Karpas-422 (cell line): ENCODE data around the gene NCF4. TPM values are rescaled to one million over a fixed set of nuclear protein-coding genes. Genes with fewer than 3 reads are reported as not detected.

ENCODE experiments used
- DNase-seq: peaks from one replicate; pipeline ENCODE4 v3.0.0-alpha.2; 2015
- H2AFZ ChIP-seq: fragments of 200-600 bp; sonication (generic); 2 replicates; pipeline ENCODE4 v1.6.1; 2014; ENCODE audit warnings: antibody characterized with exemption, low read length, mixed read lengths
- H3K27ac ChIP-seq: fragments of 200-600 bp; sonication (generic); 2 replicates; pipeline ENCODE4 v1.5.1; 2014; ENCODE audit warnings: mild to moderate bottlenecking, low read length, moderate library complexity
- H3K27me3 ChIP-seq: fragments of 200-600 bp; sonication (generic); 2 replicates; pipeline ENCODE4 v1.6.1; 2014; ENCODE audit warnings: low read length, mixed read lengths
- H3K36me3 ChIP-seq: fragments of 200-600 bp; sonication (generic); 2 replicates; pipeline ENCODE4 v1.6.1; 2014; ENCODE audit warnings: low read length, mixed read lengths; ENCODE audit not compliant: insufficient read depth
- H3K4me1 ChIP-seq: fragments of 200-600 bp; sonication (generic); 2 replicates; pipeline ENCODE4 v1.6.1; 2014; ENCODE audit warnings: mild to moderate bottlenecking, low read length, mixed read lengths
- H3K4me2 ChIP-seq: fragments of 200-600 bp; sonication (generic); 2 replicates; pipeline ENCODE4 v1.6.1; 2014; ENCODE audit warnings: low read length, low read depth, mild to moderate bottlenecking; ENCODE audit not compliant: poor library complexity, severe bottlenecking
- H3K4me3 ChIP-seq: fragments of 200-600 bp; sonication (generic); 2 replicates; pipeline ENCODE4 v1.5.1; 2014; ENCODE audit warnings: mild to moderate bottlenecking, antibody characterized with exemption, low read length, mixed read lengths
- H3K79me2 ChIP-seq: fragments of 200-600 bp; sonication (generic); 2 replicates; pipeline ENCODE4 v1.6.1; 2014; ENCODE audit warnings: mild to moderate bottlenecking, low read length, mixed read lengths
- H3K9ac ChIP-seq: fragments of 200-600 bp; sonication (generic); 2 replicates; pipeline ENCODE4 v1.6.0; 2014; ENCODE audit warnings: low read length
- H3K9me2 ChIP-seq: fragments of 200-600 bp; sonication (generic), shearing (Covaris generic); replicated peaks from 2 replicates; pipeline ENCODE4 v1.6.0; 2014; ENCODE audit warnings: mild to moderate bottlenecking, low read length, moderate library complexity; ENCODE audit not compliant: insufficient read depth
- H3K9me3 ChIP-seq: fragments of 300-700, 200-600 bp; sonication (generic); 2 replicates; pipeline ENCODE4 v1.6.1; 2014; ENCODE audit warnings: low read length, mixed read lengths
- H4K20me1 ChIP-seq: fragments of 200-600 bp; sonication (generic); 2 replicates; pipeline ENCODE4 v1.6.1; 2014; ENCODE audit warnings: mild to moderate bottlenecking, antibody characterized with exemption, low read length, low read depth; ENCODE audit not compliant: insufficient read depth
- total RNA-seq: library from RNA; depleted of rRNA; stranded (reverse); fragments of >200 nt; shearing (Covaris generic); gene quantifications from 2 replicates; pipeline ENCODE4 v1.2.3, GENCODE V29; 2014; ENCODE audit warnings: low replicate concordance

NCF4 gene
- total RNA-seq, 1 experiment from 2014 or later = 116 TPM

- H3K4me2 ChIP-seq = no peak overlapping the region
- no peak overlapping the region for H2AFZ ChIP-seq
- H3K4me1 ChIP-seq = no peaks in the 10 kb centered on the region
- no peak overlapping the region for H3K27ac ChIP-seq
- DNase-seq = no peak
- no peak overlapping the region for H3K9ac ChIP-seq
- H3K79me2 ChIP-seq = no peaks in the 10 kb centered on the region
- no peaks in the 10 kb centered on the region for H4K20me1 ChIP-seq
- H3K27me3 ChIP-seq = no peaks in the 10 kb centered on the region
- no peaks in the 10 kb centered on the region for H3K36me3 ChIP-seq
- H3K4me3 ChIP-seq = no peak overlapping the region
- peaks cover 11% of the 10 kb centered on the region for H3K9me3 ChIP-seq
- no peaks in the 10 kb centered on the region for H3K9me2 ChIP-seq
Measured at GRCh38 chr22:36886016-36886415, 25.2 kb downstream of the NCF4 start.

DNA sequence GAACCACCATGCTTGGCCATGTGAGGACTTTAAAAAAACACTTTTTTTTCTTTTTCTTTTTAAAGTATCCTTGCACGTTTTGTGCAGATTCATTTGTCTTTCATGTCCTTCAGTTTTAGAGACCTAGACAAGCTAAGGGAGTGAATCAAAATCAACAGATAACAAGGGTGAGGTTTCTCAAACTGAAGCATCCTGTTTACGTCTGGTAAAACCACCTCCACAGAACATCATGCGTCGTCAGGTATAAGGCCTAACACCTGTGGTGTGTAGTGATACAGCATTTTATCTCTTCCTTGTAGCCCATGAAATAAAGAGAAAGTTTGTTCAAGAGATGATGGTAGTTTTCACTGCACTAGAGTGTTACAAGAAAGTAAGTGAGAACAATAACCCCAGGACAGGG lies 26.4 kb downstream of the NCF4 start:
- Histone ChIP-seq H3K9ac (no peak overlapping the region), H3K27me3 (no peaks in the 10 kb centered on the region), H3K36me3 (no peaks in the 10 kb centered on the region), H3K9me2 (no peaks in the 10 kb centered on the region), H3K27ac (no peak overlapping the region), H3K4me1 (no peaks in the 10 kb centered on the region), H3K4me3 (no peak overlapping the region), H3K4me2 (no peak overlapping the region), H3K79me2 (no peaks in the 10 kb centered on the region), H4K20me1 (no peaks in the 10 kb centered on the region), H3K9me3 (no peaks in the 10 kb centered on the region), H2AFZ (no peak overlapping the region)
- DNase-seq = no peak

- no peaks in the 10 kb centered on the region for H3K9me3 ChIP-seq
- H3K9me2 ChIP-seq = no peaks in the 10 kb centered on the region
- H3K27me3 ChIP-seq = 0 out of 2 replicates have a peak, but pooled peaks cover 2% of the 10 kb centered on the region
- H3K36me3 ChIP-seq = no peaks in the 10 kb centered on the region
- no peaks in the 10 kb centered on the region for H3K4me1 ChIP-seq
- H3K4me2 ChIP-seq = no peak overlapping the region
- no peak overlapping the region for H3K4me3 ChIP-seq
- H4K20me1 ChIP-seq = no peaks in the 10 kb centered on the region
- DNase-seq = no peak
- no peak overlapping the region for H3K9ac ChIP-seq
- H3K27ac ChIP-seq = no peak overlapping the region
- no peak overlapping the region for H2AFZ ChIP-seq
- no peaks in the 10 kb centered on the region for H3K79me2 ChIP-seq
Measured at GRCh38 chr22:36891646-36892045, 30.8 kb downstream of the NCF4 start.

DNA sequence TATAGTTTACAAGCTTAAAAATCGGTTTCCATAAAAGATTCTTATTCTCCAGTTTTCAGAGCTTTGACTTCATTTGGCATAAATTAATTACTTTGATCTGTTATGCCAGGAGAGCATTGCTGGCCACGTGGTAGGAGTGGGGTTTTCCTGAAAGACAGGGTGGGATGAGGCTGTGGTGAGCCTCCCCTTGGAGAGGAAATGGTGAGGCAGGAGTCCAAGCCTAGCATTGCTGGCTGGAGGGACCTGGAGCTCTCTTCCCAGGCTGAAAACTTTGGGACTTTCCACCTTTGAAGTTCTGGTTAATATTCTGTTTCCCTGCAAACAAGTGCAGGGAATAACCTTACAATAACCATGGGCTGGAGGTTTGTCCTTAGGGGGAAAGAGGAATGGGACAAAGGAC lies 31.5 kb downstream of the NCF4 start:
- Histone ChIP-seq H3K36me3 (no peaks in the 10 kb centered on the region), H3K4me2 (no peak overlapping the region), H3K9me3 (no peaks in the 10 kb centered on the region), H3K9ac (no peak overlapping the region), H4K20me1 (no peaks in the 10 kb centered on the region), H3K27me3 (0 out of 2 replicates have a peak, but pooled peaks cover 2% of the 10 kb centered on the region), H3K4me1 (no peaks in the 10 kb centered on the region), H3K79me2 (no peaks in the 10 kb centered on the region), H2AFZ (no peak overlapping the region), H3K4me3 (no peak overlapping the region), H3K9me2 (no peaks in the 10 kb centered on the region), H3K27ac (no peak overlapping the region)
- no peak for DNase-seq

- Histone ChIP-seq H3K9me3 (no peaks in the 10 kb centered on the region), H3K9me2 (no peaks in the 10 kb centered on the region), H3K27ac (no peak overlapping the region), H3K27me3 (0 out of 2 replicates have a peak, but pooled peaks cover 2% of the 10 kb centered on the region), H3K4me1 (no peaks in the 10 kb centered on the region), H3K36me3 (no peaks in the 10 kb centered on the region), H3K79me2 (no peaks in the 10 kb centered on the region), H3K9ac (no peak overlapping the region), H2AFZ (no peak overlapping the region), H3K4me2 (no peak overlapping the region), H4K20me1 (no peaks in the 10 kb centered on the region), H3K4me3 (no peak overlapping the region)
- no peak for DNase-seq
Measured at GRCh38 chr22:36893262-36893661, 32.5 kb downstream of the NCF4 start.

DNA sequence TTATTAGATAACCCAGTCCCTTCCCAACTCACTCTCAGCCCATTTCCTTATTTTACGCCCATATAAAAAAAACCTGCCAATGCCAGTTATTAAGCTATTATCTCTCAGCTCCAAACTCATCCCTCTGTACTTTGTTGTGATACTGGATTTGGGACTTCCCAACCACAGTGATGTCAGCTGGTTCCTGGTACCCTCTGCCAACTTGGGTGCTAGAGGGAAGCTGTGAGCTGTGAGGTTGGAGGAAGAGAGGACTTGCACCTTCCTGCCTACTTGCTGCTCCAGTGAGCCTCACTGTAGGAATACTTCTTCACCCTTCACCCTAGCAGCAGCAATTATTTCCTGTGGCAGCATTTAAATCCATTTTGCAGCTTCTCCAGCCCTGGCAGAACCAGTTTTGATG lies 33.5 kb downstream of the NCF4 start:
- Histone ChIP-seq H3K36me3 (no peaks in the 10 kb centered on the region), H3K9me3 (no peaks in the 10 kb centered on the region), H3K9ac (no peak overlapping the region), H3K4me3 (no peak overlapping the region), H3K9me2 (no peaks in the 10 kb centered on the region), H3K4me2 (no peak overlapping the region), H3K4me1 (no peaks in the 10 kb centered on the region), H4K20me1 (no peaks in the 10 kb centered on the region), H3K79me2 (no peaks in the 10 kb centered on the region), H3K27me3 (0 out of 2 replicates have a peak, but pooled peaks cover 2% of the 10 kb centered on the region), H2AFZ (no peak overlapping the region), H3K27ac (no peak overlapping the region)
- DNase-seq = no peak

DNA sequence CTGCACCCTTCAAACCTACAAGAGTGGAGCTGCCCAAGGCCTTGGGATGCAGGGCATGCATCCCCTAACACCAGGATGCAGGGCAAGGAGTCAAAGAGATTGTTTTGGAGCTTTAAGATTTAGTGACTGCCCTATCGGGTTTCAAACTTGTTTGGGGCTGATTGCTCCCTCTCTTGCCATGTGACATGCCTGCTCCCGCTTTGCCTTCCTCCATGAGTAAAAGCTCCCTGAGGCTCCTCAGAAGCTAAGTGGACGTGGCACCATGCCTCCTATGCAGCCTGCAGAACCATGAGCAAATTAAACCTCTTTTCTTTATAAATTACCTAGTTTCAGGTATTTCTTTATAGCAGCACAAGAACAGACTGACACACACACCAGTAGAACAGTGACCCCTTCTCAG lies 36.8 kb downstream of the NCF4 start:
- H3K9ac ChIP-seq = no peak overlapping the region
- no peaks in the 10 kb centered on the region for H3K79me2 ChIP-seq
- 0 out of 2 replicates have a peak, but pooled peaks cover 5% of the 10 kb centered on the region for H3K27me3 ChIP-seq
- no peaks in the 10 kb centered on the region for H3K9me3 ChIP-seq
- no peak overlapping the region for H3K4me2 ChIP-seq
- no peak overlapping the region for H3K27ac ChIP-seq
- no peak overlapping the region for H3K4me3 ChIP-seq
- H3K4me1 ChIP-seq = no peaks in the 10 kb centered on the region
- H2AFZ ChIP-seq = no peak overlapping the region
- no peaks in the 10 kb centered on the region for H4K20me1 ChIP-seq
- no peaks in the 10 kb centered on the region for H3K36me3 ChIP-seq
- no peak for DNase-seq
- no peaks in the 10 kb centered on the region for H3K9me2 ChIP-seq

DNA sequence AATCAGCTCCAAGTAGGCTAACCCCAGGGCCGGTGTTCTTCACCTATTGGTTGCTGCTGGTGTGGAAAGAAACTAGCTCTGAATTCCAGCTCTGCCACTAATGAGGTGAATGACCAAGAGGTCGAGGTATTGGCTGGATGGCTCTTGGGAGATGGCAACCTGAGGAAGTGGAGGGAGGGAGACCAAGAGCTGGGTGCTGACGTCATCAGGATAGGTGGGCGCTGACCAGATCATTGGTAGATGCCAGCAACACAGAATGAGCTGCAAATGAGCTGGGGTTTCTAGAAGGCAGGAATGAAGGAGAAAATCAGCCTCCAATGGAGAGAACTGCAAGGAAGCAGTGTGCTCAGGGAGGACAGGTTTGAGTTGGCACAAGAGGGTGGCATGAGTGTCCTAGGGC lies 37.9 kb downstream of the NCF4 start:
- Histone ChIP-seq H3K9me2 (no peaks in the 10 kb centered on the region), H3K4me3 (no peak overlapping the region), H3K9ac (no peak overlapping the region), H3K4me2 (no peak overlapping the region), H3K27me3 (0 out of 2 replicates have a peak, but pooled peaks cover 5% of the 10 kb centered on the region), H2AFZ (no peak overlapping the region), H3K9me3 (no peaks in the 10 kb centered on the region), H3K79me2 (no peaks in the 10 kb centered on the region), H3K27ac (no peak overlapping the region), H3K36me3 (no peaks in the 10 kb centered on the region), H3K4me1 (no peaks in the 10 kb centered on the region), H4K20me1 (no peaks in the 10 kb centered on the region)
- DNase-seq = no peak

DNA sequence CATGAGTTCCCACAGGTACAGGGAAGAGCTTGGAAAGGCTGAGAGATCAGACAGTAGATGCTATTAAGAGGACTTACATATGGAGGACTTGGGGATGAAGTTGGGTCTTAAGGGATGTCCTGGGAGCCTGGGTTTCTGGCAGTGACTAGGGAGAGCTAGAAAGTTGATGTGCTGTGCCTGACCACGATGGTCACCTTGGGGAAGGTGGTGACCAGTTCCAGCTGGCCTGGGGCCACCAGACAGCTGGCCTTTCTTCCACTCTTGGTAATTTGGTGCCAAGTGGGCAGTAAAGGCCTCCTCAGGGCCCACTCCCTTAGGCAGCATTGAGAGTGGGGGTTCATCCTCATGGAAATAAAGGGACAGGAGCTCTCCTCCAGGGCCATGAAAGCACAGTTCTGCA lies 38.7 kb downstream of the NCF4 start:
- Histone ChIP-seq H3K9ac (no peak overlapping the region), H4K20me1 (no peaks in the 10 kb centered on the region), H3K4me3 (no peak overlapping the region), H3K27ac (no peak overlapping the region), H3K79me2 (no peaks in the 10 kb centered on the region), H3K9me2 (no peaks in the 10 kb centered on the region), H2AFZ (no peak overlapping the region), H3K27me3 (0 out of 2 replicates have a peak, but pooled peaks cover 5% of the 10 kb centered on the region), H3K4me2 (no peak overlapping the region), H3K4me1 (no peaks in the 10 kb centered on the region), H3K36me3 (no peaks in the 10 kb centered on the region), H3K9me3 (no peaks in the 10 kb centered on the region)
- DNase-seq = no peak
